ENCODE results near the gene PTPRQ.
"Not testable (repeated sequence)": the region's sequence is repeated elsewhere in the genome, so short reads cannot be mapped to it uniquely, and the experiment has no call there.

Gene PTPRQ

DNA sequence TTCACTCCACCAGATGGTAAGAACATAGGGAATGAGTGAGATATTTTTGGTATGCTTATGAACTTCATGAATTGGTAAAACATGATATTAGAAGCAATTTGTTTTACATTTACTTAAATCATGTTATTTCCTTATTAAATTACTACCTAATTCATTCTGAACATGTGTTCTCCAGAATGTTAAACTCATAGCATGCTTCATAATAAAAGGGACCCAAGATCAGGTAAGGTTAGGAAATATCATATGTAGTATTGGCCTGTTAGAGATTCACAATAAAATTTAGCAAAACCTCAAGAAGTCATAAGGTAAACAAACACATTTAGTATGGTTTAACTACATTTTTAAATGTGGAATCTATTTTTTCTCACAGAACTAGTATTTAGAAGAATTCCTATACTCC lies 28.2 kb downstream of the PTPRQ start:
- H3K27ac ChIP-seq (ENCODE audit: low read depth, low read length), result no peak overlapping the region
- no peaks in the 10 kb centered on the region for H3K9me3 ChIP-seq (ENCODE audit: insufficient read depth, low read depth, low read length)
- peaks cover 15% of the 10 kb centered on the region; the same call in 1 of the 2 replicates for H3K4me1 ChIP-seq (ENCODE audit: insufficient read depth, low read length)
- no peak overlapping the region for H3K4me3 ChIP-seq (ENCODE audit: low read length)
- H3K27me3 ChIP-seq (ENCODE audit: insufficient read depth, low read length), result no peaks in the 10 kb centered on the region
- H3K9ac ChIP-seq (ENCODE audit: low read depth, low read length), result no peak overlapping the region
- no peaks in the 10 kb centered on the region for H3K36me3 ChIP-seq (ENCODE audit: insufficient read depth, low read length)

DNA sequence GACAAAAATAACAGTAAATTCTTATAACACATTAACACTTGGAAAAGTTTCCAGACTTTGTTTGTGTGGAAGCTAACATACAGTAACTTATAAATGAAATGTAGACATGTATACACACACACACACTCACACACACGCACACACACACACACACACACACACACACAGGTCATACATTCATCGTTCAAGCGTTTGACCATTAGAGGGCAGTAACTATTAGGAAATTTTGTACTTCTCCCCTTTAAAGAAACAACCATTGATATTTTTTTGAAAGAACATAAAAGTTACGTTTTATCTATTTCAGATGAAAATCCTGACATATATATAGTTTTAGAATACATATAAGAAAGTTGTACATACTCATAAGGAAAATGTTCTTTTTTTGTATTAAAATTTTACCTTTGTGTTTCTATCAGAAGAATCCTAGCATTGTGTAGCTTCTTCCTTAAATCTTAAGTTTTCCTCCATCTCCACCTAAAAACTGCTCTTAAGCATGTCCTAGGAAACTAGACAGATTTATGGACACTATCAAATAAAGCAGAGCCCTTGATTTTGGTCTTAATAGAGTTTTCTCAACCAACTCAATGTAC lies 29.0 kb downstream of the PTPRQ start:
- no peak overlapping the region for H3K27ac ChIP-seq (ENCODE audit: low read depth, low read length)

DNA sequence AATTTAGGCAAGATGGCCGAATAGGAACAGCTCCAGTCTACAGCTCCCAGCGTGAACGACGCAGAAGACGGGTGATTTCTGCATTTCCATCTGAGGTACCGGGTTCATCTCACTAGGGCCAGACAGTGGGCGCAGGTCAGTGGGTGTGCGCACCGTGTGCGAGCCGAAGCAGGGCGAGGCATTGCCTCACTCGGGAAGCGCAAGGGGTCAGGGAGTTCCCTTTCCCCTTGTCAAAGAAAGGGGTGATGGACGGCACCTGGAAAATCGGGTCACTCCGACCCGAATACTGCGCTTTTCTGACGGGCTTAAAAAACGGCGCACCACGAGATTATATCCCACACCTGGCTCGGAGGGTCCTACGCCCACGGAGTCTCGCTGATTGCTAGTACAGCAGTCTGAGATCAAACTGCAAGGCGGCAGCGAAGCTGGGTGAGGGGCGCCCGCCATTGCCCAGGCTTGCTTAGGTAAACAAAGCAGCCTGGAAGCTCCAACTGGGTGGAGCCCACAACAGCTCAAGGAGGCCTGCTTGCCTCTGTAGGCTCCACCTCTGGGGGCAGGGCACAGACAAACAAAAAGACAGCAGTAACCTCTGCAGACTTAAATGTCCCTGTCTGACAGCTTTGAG lies 33.6 kb downstream of the PTPRQ start:
- H3K4me3 ChIP-seq (ENCODE audit: low read length), result peak overlapping the region; percentile 29; the same call in 1 of the 2 replicates
- H3K9me3 ChIP-seq (ENCODE audit: insufficient read depth, low read depth, low read length), result not testable (repeated sequence)

More for the DNA sequence above, 29.0 kb downstream of the PTPRQ start:
- WGBS, result 11% methylated on average over 3 of the region's 4 CpGs
- no peak overlapping the region for H3K9ac ChIP-seq (ENCODE audit: low read depth, low read length)
- no peaks in the 10 kb centered on the region for H3K27me3 ChIP-seq (ENCODE audit: insufficient read depth, low read length)
- peaks cover 15% of the 10 kb centered on the region; the same call in 1 of the 2 replicates for H3K4me1 ChIP-seq (ENCODE audit: insufficient read depth, low read length)
- no peaks in the 10 kb centered on the region for H3K9me3 ChIP-seq (ENCODE audit: insufficient read depth, low read depth, low read length)
- H3K36me3 ChIP-seq (ENCODE audit: insufficient read depth, low read length), result no peaks in the 10 kb centered on the region
- H3K4me3 ChIP-seq (ENCODE audit: low read length), result no peak overlapping the region

DNA sequence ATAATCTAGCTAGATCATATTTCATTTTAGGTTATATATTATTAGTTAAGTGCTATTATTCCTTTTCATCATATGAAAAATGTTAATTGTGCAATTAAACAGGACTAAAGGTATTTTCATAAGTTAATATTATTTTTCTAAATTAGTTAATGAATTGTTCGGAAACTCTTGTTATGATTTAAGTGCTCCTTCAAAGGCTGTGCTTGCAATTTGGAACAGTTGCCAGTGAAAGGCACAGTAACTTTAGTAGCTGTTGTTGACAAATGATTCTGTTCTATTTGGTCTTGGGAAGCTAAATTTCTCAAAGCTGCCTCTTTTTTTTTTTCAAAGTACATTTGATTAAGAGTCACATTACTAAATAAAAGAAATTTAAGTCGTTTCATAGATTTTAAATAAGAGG lies 40.7 kb downstream of the PTPRQ start:
- Histone ChIP-seq H3K9me3 (ENCODE audit: insufficient read depth, low read depth, low read length) (no peaks in the 10 kb centered on the region), H3K27ac (ENCODE audit: low read depth, low read length) (no peak overlapping the region), H3K4me1 (ENCODE audit: insufficient read depth, low read length) (no peaks in the 10 kb centered on the region), H3K27me3 (ENCODE audit: insufficient read depth, low read length) (no peaks in the 10 kb centered on the region), H3K9ac (ENCODE audit: low read depth, low read length) (no peak overlapping the region), H3K4me3 (ENCODE audit: low read length) (no peak overlapping the region), H3K36me3 (ENCODE audit: insufficient read depth, low read length) (no peaks in the 10 kb centered on the region)
- 88% methylated on average over 2 of the region's 2 CpGs for WGBS

More for the DNA sequence above, 33.6 kb downstream of the PTPRQ start:
- H3K27ac ChIP-seq (ENCODE audit: low read depth, low read length); H3K4me1 ChIP-seq (ENCODE audit: insufficient read depth, low read length); H3K36me3 ChIP-seq (ENCODE audit: insufficient read depth, low read length); H3K27me3 ChIP-seq (ENCODE audit: insufficient read depth, low read length): not testable (repeated sequence)
- H3K9ac ChIP-seq (ENCODE audit: low read depth, low read length), result peak overlapping the region; percentile 36; the same call in 1 of the 2 replicates
- WGBS, result 90% methylated on average over 31 of the region's 31 CpGs

- WGBS, result 92% methylated on average over 5 of the region's 5 CpGs
- Histone ChIP-seq H3K9ac (ENCODE audit: low read depth, low read length) (no peak overlapping the region), H3K27me3 (ENCODE audit: insufficient read depth, low read length) (no peaks in the 10 kb centered on the region), H3K36me3 (ENCODE audit: insufficient read depth, low read length) (no peaks in the 10 kb centered on the region), H3K9me3 (ENCODE audit: insufficient read depth, low read depth, low read length) (no peaks in the 10 kb centered on the region), H3K27ac (ENCODE audit: low read depth, low read length) (no peak overlapping the region), H3K4me1 (ENCODE audit: insufficient read depth, low read length) (0 out of 2 replicates have a peak, but pooled peaks cover 4% of the 10 kb centered on the region), H3K4me3 (ENCODE audit: low read length) (no peak overlapping the region)
These were observed 41.4 kb downstream of the PTPRQ start for GRCh38 chr12:80485222-80485987.

DNA sequence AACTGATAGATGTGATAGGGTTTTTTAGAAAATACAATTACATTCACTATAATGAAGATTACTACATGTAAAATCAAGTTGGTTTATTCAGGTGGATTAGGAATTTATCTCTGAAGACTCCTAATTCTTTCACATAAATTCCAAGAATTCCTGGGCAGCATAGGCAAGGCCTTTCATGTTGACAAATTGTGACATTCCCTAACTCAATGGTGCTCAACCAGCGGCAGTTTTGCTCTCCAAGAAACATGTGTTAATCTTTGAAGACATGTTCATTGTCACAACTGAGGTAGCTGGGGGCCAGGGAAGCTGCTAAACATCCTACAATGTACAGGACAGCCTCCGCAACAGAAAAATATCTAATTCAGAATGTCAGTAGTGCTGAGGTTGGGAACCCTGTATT lies 46.3 kb downstream of the PTPRQ start:
- H3K4me3 ChIP-seq (ENCODE audit: low read length), result no peak overlapping the region
- no peak overlapping the region for H3K27ac ChIP-seq (ENCODE audit: low read depth, low read length)
- H3K36me3 ChIP-seq (ENCODE audit: insufficient read depth, low read length), result no peaks in the 10 kb centered on the region
- no peaks in the 10 kb centered on the region for H3K27me3 ChIP-seq (ENCODE audit: insufficient read depth, low read length)
- 80% methylated on average over 2 of the region's 2 CpGs for WGBS
- no peaks in the 10 kb centered on the region for H3K9me3 ChIP-seq (ENCODE audit: insufficient read depth, low read depth, low read length)
- 0 out of 2 replicates have a peak, but pooled peaks cover 11% of the 10 kb centered on the region for H3K4me1 ChIP-seq (ENCODE audit: insufficient read depth, low read length)
- H3K9ac ChIP-seq (ENCODE audit: low read depth, low read length), result no peak overlapping the region

DNA sequence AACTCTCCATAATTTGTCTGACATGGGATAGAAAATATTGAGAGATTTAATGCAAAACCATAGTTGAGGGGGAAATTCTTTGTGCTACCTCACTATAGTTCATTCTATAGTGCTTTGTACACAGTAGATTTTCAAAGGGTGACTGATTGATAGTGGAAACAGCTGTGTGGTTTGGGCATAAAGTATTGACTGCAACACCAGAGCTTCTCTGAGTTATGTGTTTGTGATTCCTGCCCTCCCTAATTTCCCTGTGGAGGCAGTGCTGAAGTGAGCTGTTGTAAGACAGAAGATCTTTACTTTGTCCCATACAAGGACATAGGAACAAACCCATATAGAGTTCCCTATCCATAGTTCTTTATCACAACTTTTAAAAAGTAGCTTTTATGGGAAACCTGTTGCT lies 47.1 kb downstream of the PTPRQ start:
- H3K4me3 ChIP-seq (ENCODE audit: low read length), result no peak overlapping the region
- no peaks in the 10 kb centered on the region for H3K9me3 ChIP-seq (ENCODE audit: insufficient read depth, low read depth, low read length)
- H3K4me1 ChIP-seq (ENCODE audit: insufficient read depth, low read length), result 0 out of 2 replicates have a peak, but pooled peaks cover 11% of the 10 kb centered on the region
- H3K27me3 ChIP-seq (ENCODE audit: insufficient read depth, low read length), result no peaks in the 10 kb centered on the region
- H3K36me3 ChIP-seq (ENCODE audit: insufficient read depth, low read length), result no peaks in the 10 kb centered on the region
- H3K9ac ChIP-seq (ENCODE audit: low read depth, low read length), result no peak overlapping the region
- no peak overlapping the region for H3K27ac ChIP-seq (ENCODE audit: low read depth, low read length)

DNA sequence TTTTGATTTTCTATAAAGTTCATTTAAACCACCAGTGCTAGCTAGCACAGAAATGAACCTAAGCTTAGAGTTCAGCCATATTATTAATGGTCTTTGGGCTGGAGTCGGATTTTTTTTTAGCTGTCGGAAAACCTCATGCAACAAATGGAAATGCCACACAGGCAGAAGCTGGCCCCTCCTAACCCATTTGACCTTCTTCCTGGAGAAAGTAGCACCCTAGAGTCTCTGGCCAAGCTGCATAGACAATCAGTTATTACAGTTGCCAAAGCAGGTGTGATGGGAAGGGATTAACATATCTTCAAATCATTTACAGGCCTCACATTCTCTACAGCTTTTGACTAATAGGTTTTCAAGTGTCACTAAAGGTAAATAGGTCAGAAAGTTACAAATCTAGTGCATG lies 49.4 kb downstream of the PTPRQ start:
- H3K27me3 ChIP-seq (ENCODE audit: insufficient read depth, low read length), result no peaks in the 10 kb centered on the region

GRCh38 chr12:80494836-80495235 lies 50.8 kb downstream of the PTPRQ start:
- H3K4me1 ChIP-seq (ENCODE audit: insufficient read depth, low read length), result 0 out of 2 replicates have a peak, but pooled peaks cover 11% of the 10 kb centered on the region
- WGBS, result 100% methylated on average over 1 of the region's 1 CpG

More for the DNA sequence above, 49.4 kb downstream of the PTPRQ start:
- Histone ChIP-seq H3K36me3 (ENCODE audit: insufficient read depth, low read length) (no peaks in the 10 kb centered on the region), H3K4me3 (ENCODE audit: low read length) (no peak overlapping the region), H3K4me1 (ENCODE audit: insufficient read depth, low read length) (0 out of 2 replicates have a peak, but pooled peaks cover 11% of the 10 kb centered on the region), H3K9ac (ENCODE audit: low read depth, low read length) (no peak overlapping the region), H3K27ac (ENCODE audit: low read depth, low read length) (no peak overlapping the region), H3K9me3 (ENCODE audit: insufficient read depth, low read depth, low read length) (no peaks in the 10 kb centered on the region)
- WGBS, result 95% methylated on average over 2 of the region's 2 CpGs

DNA sequence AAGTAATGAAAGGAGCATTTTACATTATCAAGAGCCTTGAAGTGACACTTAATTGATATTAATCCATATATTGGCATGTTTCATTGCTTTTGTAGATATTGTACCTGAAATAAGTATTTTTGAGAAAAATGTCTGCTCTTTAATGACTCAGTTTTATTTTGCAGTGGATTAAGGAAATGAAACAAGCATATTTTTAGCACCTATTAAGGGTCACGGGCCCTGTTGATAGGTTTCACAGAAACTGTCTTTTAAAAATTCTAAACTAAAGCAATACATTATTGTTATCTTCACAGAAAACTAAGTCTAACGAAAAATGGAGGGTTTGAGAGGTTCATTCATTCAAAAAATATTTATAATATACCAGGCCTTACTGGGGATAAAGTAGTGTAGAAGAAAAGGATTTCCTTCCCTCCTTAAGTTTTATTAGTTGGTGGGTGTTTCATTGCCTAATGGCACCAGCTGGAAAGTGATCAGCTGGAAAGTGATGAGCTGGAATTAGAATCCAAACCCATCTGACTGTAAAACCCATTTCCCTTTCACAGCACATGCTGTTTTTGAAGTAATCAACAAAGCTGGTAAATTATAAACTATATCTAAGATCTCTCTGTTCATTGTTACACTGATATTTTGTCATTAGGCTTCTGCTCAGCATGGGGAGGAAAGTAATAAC lies 54.2 kb downstream of the PTPRQ start:
- Histone ChIP-seq H3K9me3 (ENCODE audit: insufficient read depth, low read depth, low read length) (no peaks in the 10 kb centered on the region), H3K27me3 (ENCODE audit: insufficient read depth, low read length) (no peaks in the 10 kb centered on the region), H3K4me1 (ENCODE audit: insufficient read depth, low read length) (no peaks in the 10 kb centered on the region), H3K27ac (ENCODE audit: low read depth, low read length) (no peak overlapping the region), H3K4me3 (ENCODE audit: low read length) (no peak overlapping the region), H3K9ac (ENCODE audit: low read depth, low read length) (no peak overlapping the region), H3K36me3 (ENCODE audit: insufficient read depth, low read length) (no peaks in the 10 kb centered on the region)
- no CpG with 5 or more reads among the region's 2 CpGs for WGBS

More at GRCh38 chr12:80494836-80495235, 50.8 kb downstream of the PTPRQ start:
- Histone ChIP-seq H3K9ac (ENCODE audit: low read depth, low read length) (no peak overlapping the region), H3K9me3 (ENCODE audit: insufficient read depth, low read depth, low read length) (no peaks in the 10 kb centered on the region), H3K27me3 (ENCODE audit: insufficient read depth, low read length) (no peaks in the 10 kb centered on the region), H3K4me3 (ENCODE audit: low read length) (no peak overlapping the region), H3K36me3 (ENCODE audit: insufficient read depth, low read length) (no peaks in the 10 kb centered on the region), H3K27ac (ENCODE audit: low read depth, low read length) (no peak overlapping the region)
